ENCODE results near the gene MAGI2.

The MAGI2 gene

GRCh38 chr7:78172267-78172757 is 1281.2 kb downstream of the MAGI2 start:
- H3K4me3 ChIP-seq (ENCODE audit: low read depth, low read length) = no peak overlapping the region

DNA sequence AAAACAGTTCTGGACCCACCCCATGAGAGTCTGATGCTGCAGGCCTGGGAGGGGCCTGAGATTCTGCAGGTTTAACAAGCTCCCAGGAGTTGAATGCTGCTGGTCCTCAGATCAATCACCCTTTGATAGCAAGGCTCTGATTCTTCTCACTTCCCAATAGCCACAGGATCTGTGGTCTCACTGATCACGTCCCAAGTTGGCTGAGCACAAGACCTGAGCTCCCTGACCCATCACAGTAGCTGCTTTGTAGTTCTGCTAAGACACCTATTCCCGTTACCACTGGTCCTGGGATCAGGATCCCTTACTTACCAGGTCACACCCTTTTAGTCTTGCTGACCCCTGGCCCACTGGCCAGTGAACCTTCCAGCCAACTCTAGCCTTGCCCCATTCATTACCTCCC is 1282.1 kb downstream of the MAGI2 start:
- no peak overlapping the region for H3K4me3 ChIP-seq (ENCODE audit: low read depth, low read length)

GRCh38 chr7:78170815-78171214 is 1282.7 kb downstream of the MAGI2 start:
- H3K4me3 ChIP-seq (ENCODE audit: low read depth, low read length) = no peak overlapping the region

GRCh38 chr7:78169992-78170391 is 1283.5 kb downstream of the MAGI2 start:
- no peak overlapping the region for H3K4me3 ChIP-seq (ENCODE audit: low read depth, low read length)

DNA sequence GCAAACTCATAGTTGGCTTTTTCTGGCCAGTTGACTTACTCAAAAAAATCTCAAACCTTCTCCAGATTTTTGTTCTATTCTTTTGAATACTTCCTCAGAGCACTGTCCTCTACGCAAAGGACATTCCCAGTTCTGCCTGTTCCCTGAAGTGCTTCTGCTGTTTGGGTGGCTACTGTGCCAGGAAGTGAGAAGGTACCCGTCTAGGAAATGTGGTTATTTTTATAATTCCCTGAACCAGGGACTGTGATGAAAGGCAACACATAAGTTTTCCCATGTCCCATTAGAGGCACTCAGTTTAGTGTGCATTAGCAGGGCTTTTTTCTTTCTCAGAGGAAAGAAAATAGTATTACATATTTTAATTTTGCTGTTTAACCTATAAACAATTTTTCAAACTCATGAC is 1284.6 kb downstream of the MAGI2 start:
- no peak overlapping the region for H3K4me3 ChIP-seq (ENCODE audit: low read depth, low read length)

- H3K4me3 ChIP-seq (ENCODE audit: low read depth, low read length) = no peak overlapping the region
Measured at GRCh38 chr7:78167860-78168259, 1285.6 kb downstream of the MAGI2 start.

- H3K4me3 ChIP-seq (ENCODE audit: low read depth, low read length) = no peak overlapping the region
Measured at GRCh38 chr7:78165854-78166253, 1287.6 kb downstream of the MAGI2 start.

GRCh38 chr7:78165454-78165853 is 1288.0 kb downstream of the MAGI2 start:
- no peak overlapping the region for H3K4me3 ChIP-seq (ENCODE audit: low read depth, low read length)

- no peak overlapping the region for H3K4me3 ChIP-seq (ENCODE audit: low read depth, low read length)
Measured at GRCh38 chr7:78164459-78164858, 1289.0 kb downstream of the MAGI2 start.

DNA sequence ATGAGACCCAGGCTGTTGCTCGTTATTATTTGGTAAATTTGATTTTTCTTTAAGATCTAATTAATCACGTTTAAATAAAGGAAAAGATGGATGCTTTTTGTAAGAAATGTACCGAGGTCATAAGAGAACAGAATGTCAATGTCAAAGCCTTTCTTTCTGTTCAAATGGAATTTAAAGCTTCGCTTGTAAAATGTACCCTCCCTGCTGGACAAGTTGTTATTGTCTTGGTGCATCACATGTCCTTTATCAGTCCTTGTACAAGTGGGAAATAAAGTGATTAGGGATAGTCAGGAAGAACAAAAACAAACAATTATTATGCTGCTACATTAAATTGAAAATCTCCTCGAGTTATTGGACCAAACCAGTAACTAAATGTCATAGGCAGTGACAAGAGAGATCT is 1291.7 kb downstream of the MAGI2 start:
- no peak overlapping the region for H3K4me3 ChIP-seq (ENCODE audit: low read depth, low read length)

- H3K4me3 ChIP-seq (ENCODE audit: low read depth, low read length) = no peak overlapping the region
Measured at GRCh38 chr7:78159545-78159944, 1293.9 kb downstream of the MAGI2 start.

DNA sequence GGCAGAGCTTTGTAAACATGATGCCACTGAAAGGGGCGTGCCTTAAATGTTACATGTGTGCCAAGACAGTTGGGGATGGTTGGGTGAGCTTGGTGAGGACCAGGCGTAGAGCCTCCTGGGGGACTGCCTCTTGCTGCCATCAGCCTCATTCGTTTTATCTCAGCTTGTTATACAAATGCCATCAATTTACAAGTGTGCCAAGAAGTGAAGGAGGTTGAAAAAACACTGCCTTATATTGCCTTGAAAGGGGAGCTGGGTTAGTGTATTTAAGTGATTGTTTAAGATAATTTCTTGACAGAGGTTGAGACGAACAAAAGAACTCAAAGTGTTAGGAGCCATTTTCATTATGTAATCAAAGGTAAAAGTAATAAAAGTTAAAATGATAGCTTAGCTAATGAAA is 1300.2 kb downstream of the MAGI2 start:
- H3K4me3 ChIP-seq (ENCODE audit: low read depth, low read length) = no peak overlapping the region

GRCh38 chr7:78151229-78151628 is 1302.2 kb downstream of the MAGI2 start:
- H3K4me3 ChIP-seq (ENCODE audit: low read depth, low read length) = no peak overlapping the region

GRCh38 chr7:78149787-78150186 is 1303.7 kb downstream of the MAGI2 start:
- no peak overlapping the region for H3K4me3 ChIP-seq (ENCODE audit: low read depth, low read length)

- no peak overlapping the region for H3K4me3 ChIP-seq (ENCODE audit: low read depth, low read length)
Measured at GRCh38 chr7:78148166-78148894, 1305.1 kb downstream of the MAGI2 start.

GRCh38 chr7:78146546-78146945 is 1306.9 kb downstream of the MAGI2 start:
- H3K4me3 ChIP-seq (ENCODE audit: low read depth, low read length) = no peak overlapping the region

- H3K4me3 ChIP-seq (ENCODE audit: low read depth, low read length) = no peak overlapping the region
Measured at GRCh38 chr7:78143661-78144060, 1309.8 kb downstream of the MAGI2 start.

GRCh38 chr7:78141522-78142281 is 1311.8 kb downstream of the MAGI2 start:
- H3K4me3 ChIP-seq (ENCODE audit: low read depth, low read length) = no peak overlapping the region

GRCh38 chr7:78140109-78140508 is 1313.4 kb downstream of the MAGI2 start:
- H3K4me3 ChIP-seq (ENCODE audit: low read depth, low read length) = no peak overlapping the region

GRCh38 chr7:78139335-78139734 is 1314.1 kb downstream of the MAGI2 start:
- no peak overlapping the region for H3K4me3 ChIP-seq (ENCODE audit: low read depth, low read length)

DNA sequence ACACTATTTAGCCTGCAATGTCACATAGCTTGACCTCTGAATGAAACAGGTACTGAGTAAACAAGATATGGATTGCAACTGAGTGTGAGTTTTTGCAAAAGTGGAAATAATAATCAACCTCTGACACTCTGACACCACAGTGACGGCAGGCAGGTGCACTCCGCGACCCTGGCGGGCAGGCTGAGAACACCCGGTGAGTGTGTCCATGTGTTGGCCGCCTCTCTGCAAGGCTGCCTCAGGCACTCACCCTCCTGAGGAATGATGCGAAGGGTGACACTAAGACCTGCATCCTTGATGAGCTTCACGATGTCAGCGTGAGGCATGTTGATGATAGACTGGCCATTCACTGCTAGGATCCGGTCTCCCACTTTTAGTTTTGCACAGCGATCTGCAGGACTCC is 1318.7 kb downstream of the MAGI2 start:
- H3K4me3 ChIP-seq (ENCODE audit: low read depth, low read length) = no peak overlapping the region

GRCh38 chr7:78134256-78134655 is 1319.2 kb downstream of the MAGI2 start:
- H3K4me3 ChIP-seq (ENCODE audit: low read depth, low read length) = no peak overlapping the region
